BE2C (cell line): Measurements from ENCODE around the gene COMP.

ENCODE experiments used
- DNase-seq: peaks from one replicate; pipeline ENCODE4 v3.0.0-alpha.2; 2020
- H3K27me3 ChIP-seq: fragments of 250-450 bp; sonication (Bioruptor Pico); 2 replicates; pipeline ENCODE4 v1.5.1; 2020; ENCODE audit warnings: mild to moderate bottlenecking
- H3K36me3 ChIP-seq: fragments of 250-450 bp; sonication (Bioruptor Pico); 2 replicates; pipeline ENCODE4 v1.5.1; 2020; ENCODE audit warnings: mild to moderate bottlenecking
- H3K4me1 ChIP-seq: fragments of 250-450 bp; sonication (Bioruptor Pico); 2 replicates; pipeline ENCODE4 v1.5.1; 2020
- H3K4me3 ChIP-seq: 2 replicates; pipeline ENCODE4 v1.5.1; 2011; ENCODE audit warnings: low read depth, low read length
- H3K9me3 ChIP-seq: fragments of 250-450 bp; sonication (Bioruptor Pico); 2 replicates; pipeline ENCODE4 v1.5.1; 2020
- TF ChIP-seq, protein P1 (sequence below): IDR thresholded peaks from 2 replicates; pipeline ENCODE4 v1.5.1; 2012; ENCODE audit warnings: mild to moderate bottlenecking, low read depth, low read length

The COMP gene

DNA sequence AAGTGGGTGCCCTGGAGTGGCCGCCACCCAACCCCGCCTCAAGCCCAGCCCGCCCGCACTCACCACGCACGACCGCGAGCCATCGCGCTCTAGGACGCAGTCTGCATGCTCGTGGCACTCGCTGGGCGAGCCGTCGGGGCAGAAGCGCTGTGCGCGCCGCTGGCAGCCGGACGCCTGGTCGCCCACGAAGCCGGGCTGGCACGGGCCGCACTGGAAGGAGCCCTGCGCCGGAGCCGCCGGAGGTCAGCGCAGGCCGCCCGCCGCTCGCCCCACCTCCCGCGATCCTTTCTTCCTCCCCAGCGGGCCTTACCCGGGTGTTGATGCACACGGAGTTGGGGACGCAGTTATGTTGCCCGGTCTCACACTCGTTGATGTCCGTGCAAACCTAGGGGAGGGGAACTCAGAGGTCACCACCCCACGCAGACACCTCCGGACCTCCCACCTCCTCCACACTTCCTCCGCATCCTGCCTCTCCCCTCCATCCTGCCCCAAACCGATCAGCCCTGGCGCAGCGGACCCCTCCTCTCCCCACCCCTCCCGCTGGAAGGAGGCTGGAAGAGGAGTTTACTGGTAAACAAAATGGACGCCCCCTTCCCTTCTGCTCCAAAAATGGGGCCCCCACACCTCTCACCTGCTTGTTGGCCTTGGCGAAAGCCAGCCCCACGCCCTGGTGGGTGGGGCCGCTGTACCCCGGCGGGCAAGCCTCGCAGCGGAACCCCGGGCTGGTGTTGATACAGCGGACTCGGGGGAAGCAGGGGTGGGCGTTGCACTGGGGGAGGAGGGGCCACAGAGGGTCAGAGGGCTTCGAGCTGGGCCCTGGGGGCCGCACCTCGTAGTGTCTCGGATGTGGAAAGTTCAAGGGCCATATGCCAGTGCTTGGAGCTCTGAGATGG lies 2.3 kb downstream of the COMP start:
- DNase-seq = no peak
- Histone ChIP-seq H3K27me3 (peaks cover 83% of the 10 kb centered on the region), H3K36me3 (no peaks in the 10 kb centered on the region), H3K4me1 (no peaks in the 10 kb centered on the region), H3K9me3 (peaks cover 3% of the 10 kb centered on the region; the same call in 1 of the 2 replicates), H3K4me3 (no peak overlapping the region)
- TF ChIP-seq, protein P1, sequence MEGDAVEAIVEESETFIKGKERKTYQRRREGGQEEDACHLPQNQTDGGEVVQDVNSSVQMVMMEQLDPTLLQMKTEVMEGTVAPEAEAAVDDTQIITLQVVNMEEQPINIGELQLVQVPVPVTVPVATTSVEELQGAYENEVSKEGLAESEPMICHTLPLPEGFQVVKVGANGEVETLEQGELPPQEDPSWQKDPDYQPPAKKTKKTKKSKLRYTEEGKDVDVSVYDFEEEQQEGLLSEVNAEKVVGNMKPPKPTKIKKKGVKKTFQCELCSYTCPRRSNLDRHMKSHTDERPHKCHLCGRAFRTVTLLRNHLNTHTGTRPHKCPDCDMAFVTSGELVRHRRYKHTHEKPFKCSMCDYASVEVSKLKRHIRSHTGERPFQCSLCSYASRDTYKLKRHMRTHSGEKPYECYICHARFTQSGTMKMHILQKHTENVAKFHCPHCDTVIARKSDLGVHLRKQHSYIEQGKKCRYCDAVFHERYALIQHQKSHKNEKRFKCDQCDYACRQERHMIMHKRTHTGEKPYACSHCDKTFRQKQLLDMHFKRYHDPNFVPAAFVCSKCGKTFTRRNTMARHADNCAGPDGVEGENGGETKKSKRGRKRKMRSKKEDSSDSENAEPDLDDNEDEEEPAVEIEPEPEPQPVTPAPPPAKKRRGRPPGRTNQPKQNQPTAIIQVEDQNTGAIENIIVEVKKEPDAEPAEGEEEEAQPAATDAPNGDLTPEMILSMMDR = no peak

DNA sequence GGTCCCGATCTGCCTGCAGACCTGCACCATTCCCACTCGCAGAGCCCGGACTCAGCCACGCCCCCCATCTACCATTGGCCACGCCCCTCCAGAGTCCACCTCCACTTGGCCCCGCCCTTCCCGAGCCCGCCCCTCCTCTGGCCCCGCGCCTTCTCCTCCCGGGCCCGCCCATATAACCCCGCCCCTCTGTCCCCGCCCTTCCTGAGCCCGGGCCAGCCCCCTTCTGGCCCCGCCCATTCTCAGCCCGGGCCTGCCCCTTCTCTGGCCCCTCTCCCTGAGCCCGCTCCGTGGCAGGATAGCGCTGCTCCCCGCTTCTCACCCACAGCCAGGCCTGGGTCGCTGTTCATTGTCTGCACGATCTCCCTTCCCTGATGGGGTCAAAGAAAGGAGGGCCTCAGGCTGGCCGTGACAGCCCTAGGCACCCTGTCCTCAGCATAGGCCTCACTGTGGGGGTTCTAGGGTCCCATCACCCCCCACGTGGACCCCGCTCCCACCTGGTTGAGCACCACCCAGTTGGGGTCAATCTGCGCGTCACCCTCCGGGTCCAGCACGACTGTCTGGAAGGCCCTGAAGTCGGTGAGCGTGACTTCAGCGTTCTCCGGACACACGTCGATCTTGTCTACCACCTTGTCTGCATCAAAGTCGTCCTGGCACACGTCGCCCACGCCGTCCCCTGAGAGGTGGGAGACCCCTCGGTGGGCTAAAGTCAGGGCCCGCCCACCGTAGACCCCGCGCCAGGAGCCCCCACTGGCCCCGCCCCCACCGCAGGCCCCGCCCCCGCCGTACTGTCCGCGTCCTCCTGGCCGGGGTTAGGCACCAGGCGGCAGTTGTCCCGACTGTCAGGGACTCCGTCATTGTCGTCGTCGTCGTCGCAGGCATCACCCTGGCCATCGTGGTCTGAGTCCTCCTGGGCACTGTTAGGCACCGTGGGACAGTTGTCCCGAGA lies 5.7 kb downstream of the COMP start:
- peaks cover 3% of the 10 kb centered on the region; the same call in 1 of the 2 replicates for H3K9me3 ChIP-seq
- TF ChIP-seq, protein P1 = no peak
- peaks cover 52% of the 10 kb centered on the region for H3K27me3 ChIP-seq
- peak; percentile 98 for DNase-seq
- no peaks in the 10 kb centered on the region for H3K36me3 ChIP-seq
- peak overlapping the region; percentile 46 for H3K4me3 ChIP-seq
- H3K4me1 ChIP-seq = no peaks in the 10 kb centered on the region

DNA sequence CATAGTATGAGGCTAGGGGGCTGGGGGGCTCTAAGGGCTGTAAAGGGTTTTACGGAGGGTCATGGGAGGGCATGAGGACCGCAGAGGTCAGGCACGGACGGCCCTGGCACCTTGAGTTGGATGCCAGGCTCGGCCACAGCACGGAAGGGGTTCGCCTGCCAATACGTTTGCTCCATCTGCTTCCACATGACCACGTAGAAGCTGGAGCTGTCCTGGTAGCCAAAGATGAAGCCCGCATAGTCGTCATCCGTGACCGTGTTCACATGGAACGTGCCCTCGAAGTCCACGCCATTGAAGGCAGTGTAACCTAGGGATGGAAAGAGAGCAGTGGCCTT lies 6.4 kb downstream of the COMP start:
- H3K36me3 ChIP-seq = no peaks in the 10 kb centered on the region
- H3K9me3 ChIP-seq = peaks cover 3% of the 10 kb centered on the region; the same call in 1 of the 2 replicates
- no peak overlapping the region for H3K4me3 ChIP-seq
- TF ChIP-seq, protein P1 = no peak
- no peak for DNase-seq
- H3K27me3 ChIP-seq = peaks cover 48% of the 10 kb centered on the region
- H3K4me1 ChIP-seq = no peaks in the 10 kb centered on the region

DNA sequence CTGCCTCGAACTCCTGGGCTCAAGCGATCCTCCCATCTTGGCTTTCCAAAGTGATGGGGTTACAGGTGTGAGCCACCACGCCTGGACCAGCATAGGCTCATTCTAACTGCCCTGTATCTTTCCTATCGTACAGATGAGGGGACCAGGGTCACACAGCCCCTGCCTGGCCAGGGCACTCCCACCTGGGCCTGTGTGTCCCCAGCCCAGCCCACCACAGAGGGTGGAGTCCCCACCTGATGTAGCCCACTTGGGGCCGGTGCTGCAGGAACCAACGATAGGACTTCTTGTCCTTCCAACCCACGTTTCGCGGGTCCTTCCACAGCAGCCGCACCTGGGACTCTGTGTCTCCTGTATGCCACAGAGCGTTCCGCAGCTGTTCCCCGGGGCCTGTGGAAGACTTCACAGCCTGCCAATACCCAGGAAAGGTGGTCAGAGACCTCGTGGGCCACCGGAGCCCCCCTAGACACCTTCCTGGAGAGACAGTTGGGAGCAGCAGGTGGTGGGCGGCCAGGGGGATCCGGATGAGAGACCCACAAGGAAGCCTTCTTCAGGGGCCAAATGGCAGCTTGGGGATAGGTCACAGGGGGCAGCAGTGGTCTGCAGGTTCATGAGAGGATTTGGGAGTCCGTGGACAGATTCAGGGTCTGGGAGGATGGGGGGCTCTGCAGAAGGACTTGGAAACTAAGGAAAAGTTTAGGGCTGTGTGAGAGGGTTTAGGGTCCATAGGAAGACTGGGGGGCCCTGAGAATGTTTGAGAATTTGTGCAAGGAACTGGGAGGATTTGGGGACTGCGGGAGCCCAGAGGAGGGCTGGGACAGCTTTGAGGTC lies 6.9 kb downstream of the COMP start:
- peaks cover 42% of the 10 kb centered on the region for H3K27me3 ChIP-seq
- no peaks in the 10 kb centered on the region for H3K36me3 ChIP-seq
- H3K4me3 ChIP-seq = no peak overlapping the region
- no peak for DNase-seq
- TF ChIP-seq, protein P1 = no peak
- H3K9me3 ChIP-seq = peaks cover 3% of the 10 kb centered on the region; the same call in 1 of the 2 replicates
- H3K4me1 ChIP-seq = no peaks in the 10 kb centered on the region

DNA sequence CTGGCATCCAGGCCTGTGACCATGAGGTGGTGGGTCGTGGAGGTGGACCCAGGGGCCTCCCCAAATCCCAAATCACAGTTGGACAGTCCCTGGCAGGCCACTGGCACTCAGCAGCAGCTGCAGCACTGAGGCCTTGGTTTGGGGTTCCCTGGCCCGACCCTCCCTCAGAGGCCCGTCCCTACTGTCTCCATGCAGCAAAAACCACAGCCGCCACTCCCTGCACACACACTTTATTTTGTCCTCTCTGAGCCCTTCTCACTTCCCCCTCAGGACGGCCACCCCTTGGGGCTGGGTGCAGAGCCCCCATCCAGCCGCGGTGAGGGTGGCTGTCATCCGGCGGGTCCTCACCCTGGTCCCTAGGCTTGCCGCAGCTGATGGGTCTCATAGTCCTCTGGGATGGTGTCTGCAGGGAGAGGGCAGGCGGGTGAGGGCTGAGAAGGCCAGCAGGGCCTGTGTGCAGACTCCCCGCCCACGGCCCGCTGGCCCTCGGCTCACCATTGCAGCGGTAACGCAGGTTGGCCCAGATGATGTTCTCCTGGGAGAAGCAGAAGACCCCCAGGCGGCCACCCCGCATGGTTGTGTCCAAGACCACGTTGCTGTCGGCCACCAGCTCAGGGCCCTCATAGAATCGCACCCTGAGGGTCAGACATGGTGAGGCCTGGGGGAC lies 8.4 kb downstream of the COMP start:
- TF ChIP-seq, protein P1 = no peak

More for the DNA sequence above, 8.4 kb downstream of the COMP start:
- Histone ChIP-seq H3K9me3 (peaks cover 3% of the 10 kb centered on the region; the same call in 1 of the 2 replicates), H3K4me3 (no peak overlapping the region), H3K36me3 (no peaks in the 10 kb centered on the region), H3K27me3 (peaks cover 42% of the 10 kb centered on the region), H3K4me1 (peaks cover 3% of the 10 kb centered on the region)
- peak; percentile 13 for DNase-seq
